IPS-NIHi7 (cell line): ENCODE measurements around the gene GADD45B.
"Not testable (repeated sequence)": the region's sequence is repeated elsewhere in the genome, so short reads cannot be mapped to it uniquely, and the experiment has no call there.

Experiments
- DNase-seq: peaks from one replicate; pipeline ENCODE4 v3.0.0; 2012; ENCODE audit warnings: mixed read lengths; ENCODE audit errors: extremely low spot score

The GADD45B gene

GRCh38 chr19:2469102-2469914, 6.6 kb upstream of the GADD45B start:
- no peak for DNase-seq

- not testable (repeated sequence) for DNase-seq
Observed at GRCh38 chr19:2469915-2470200, 6.1 kb upstream of the GADD45B start.

- peak; percentile 89 for DNase-seq
Observed at GRCh38 chr19:2474232-2475017, 1.5 kb upstream of the GADD45B start.

GRCh38 chr19:2475018-2475701, 767 bp upstream of the GADD45B start:
- no peak for DNase-seq

GRCh38 chr19:2476451-2477140, 669 bp downstream of the GADD45B start:
- no peak for DNase-seq

- no peak for DNase-seq
Observed at GRCh38 chr19:2477141-2477710, 1.3 kb downstream of the GADD45B start.

GRCh38 chr19:2477732-2478191, 1.8 kb downstream of the GADD45B start:
- no peak for DNase-seq

- DNase-seq, result no peak
Observed at GRCh38 chr19:2478278-2478755, 2.4 kb downstream of the GADD45B start.

GRCh38 chr19:2478756-2479555, 3.0 kb downstream of the GADD45B start:
- DNase-seq, result no peak

GRCh38 chr19:2479556-2480194, 3.7 kb downstream of the GADD45B start:
- no peak for DNase-seq

- DNase-seq, result no peak
Observed at GRCh38 chr19:2481466-2481865, 5.5 kb downstream of the GADD45B start.

- DNase-seq, result no peak
Observed at GRCh38 chr19:2482354-2483038, 6.6 kb downstream of the GADD45B start.

- no peak for DNase-seq
Observed at GRCh38 chr19:2483084-2483483, 7.2 kb downstream of the GADD45B start.

GRCh38 chr19:2483484-2484151, 7.7 kb downstream of the GADD45B start:
- no peak for DNase-seq

- DNase-seq, result no peak
Observed at GRCh38 chr19:2484178-2484937, 8.4 kb downstream of the GADD45B start.

- DNase-seq, result no peak
Observed at GRCh38 chr19:2485428-2485827, 9.5 kb downstream of the GADD45B start.

GRCh38 chr19:2487090-2487489, 11.2 kb downstream of the GADD45B start:
- no peak for DNase-seq

- DNase-seq, result no peak
Observed at GRCh38 chr19:2487842-2488241, 11.9 kb downstream of the GADD45B start.
